Measurements from ENCODE around the gene ODAD2. TPM values are rescaled to one million over a fixed set of nuclear protein-coding genes. Genes with fewer than 3 reads are reported as not detected.

The ODAD2 gene
- total RNA-seq, 1 experiment from 2014 or later, result not detected

DNA sequence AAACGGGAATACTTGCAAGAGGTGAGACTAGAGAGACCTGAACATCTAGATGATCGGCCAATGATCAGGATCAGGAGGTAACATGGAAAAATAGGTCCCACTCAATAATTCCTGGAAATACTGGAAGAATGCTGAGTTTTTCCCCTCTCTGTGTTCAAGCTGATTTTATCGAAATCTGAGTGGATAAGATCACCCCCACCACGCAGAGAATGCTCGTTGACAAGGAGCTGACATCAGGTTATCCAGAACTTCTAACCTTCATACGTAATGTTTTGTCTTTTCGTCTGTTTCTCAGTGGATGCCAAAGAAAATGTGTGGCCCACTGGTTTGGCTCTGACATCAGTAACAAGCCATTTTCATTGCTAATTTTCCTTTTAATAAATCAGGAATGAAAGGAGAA is 194.7 kb downstream of the ODAD2 start:
- no TSS peak for BruUV-seq (replicated peaks)
- intact Hi-C loops (cut with micrococcal nuclease; ENCODE audit: unreplicated experiment) (no loop called here), in situ Hi-C loops (cut with HindIII; ENCODE audit: low pct_unique_long_range_greater_than_20kb, low sequenced_read_pairs) (no loop called here)

DNA sequence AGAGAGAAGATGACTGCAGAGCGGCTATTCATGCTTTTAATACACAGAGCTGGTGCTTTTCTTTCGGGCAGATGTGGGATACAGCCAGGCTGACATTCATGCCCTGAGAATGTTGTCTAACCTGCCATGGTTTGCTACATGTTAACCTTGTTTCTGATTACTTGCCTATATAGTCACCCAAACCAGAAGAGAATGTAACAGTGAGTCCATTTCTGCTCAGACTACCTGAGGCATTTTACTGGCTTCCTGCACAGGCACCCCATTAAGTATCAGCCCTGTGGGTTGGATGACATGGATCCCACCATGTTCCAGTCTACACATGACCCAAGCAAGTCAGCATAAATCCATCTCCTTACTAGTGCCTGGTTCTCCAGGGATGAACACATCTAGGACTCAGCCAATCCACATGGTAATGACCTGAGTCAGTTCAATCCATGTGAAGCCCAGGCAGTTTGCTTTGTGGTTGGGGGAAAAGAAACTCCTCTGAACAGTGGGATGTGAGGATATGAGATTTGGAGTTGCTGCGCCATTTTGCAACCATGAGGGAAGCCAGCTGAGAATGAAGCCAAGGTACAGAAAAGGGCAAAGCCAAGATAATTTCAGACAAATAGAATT is 197.6 kb downstream of the ODAD2 start:
- in situ Hi-C loops (cut with HindIII; ENCODE audit: low pct_unique_long_range_greater_than_20kb, low sequenced_read_pairs), result no loop called here
- Histone ChIP-seq H3K9me3 (ENCODE audit: control insufficient read depth, insufficient read depth, low read depth, low read length) (no peaks in the 10 kb centered on the region), H3K27ac (ENCODE audit: low read length) (no peak overlapping the region), H3K4me1 (ENCODE audit: control insufficient read depth, insufficient read depth, low read length) (no peaks in the 10 kb centered on the region), H3K27me3 (ENCODE audit: control insufficient read depth, insufficient read depth, low read length) (no peaks in the 10 kb centered on the region), H3K36me3 (ENCODE audit: control insufficient read depth, insufficient read depth, low read length) (no peaks in the 10 kb centered on the region), H3K4me3 (ENCODE audit: low read depth in 2 of 2, low read length in 2 of 2) (no peak overlapping the region)
- intact Hi-C loops (cut with micrococcal nuclease; ENCODE audit: unreplicated experiment), result no loop called here
- BruUV-seq (replicated peaks), result no TSS peak
- ATAC-seq (no peak), DNase-seq (ENCODE audit: low read depth, low spot score) (no peak)
- ChIA-PET CTCF (no interaction called here), POLR2A (no interaction called here)
- no peak for TF ChIP-seq POLR2AphosphoS5 (IDR thresholded peaks at IDR 0.05; ENCODE audit: low read depth, low read length)
- TF ChIP-seq SIN3A (IDR thresholded peaks at IDR 0.05; ENCODE audit: borderline replicate concordance, insufficient read depth, low read depth, low read length), result no peak
- TF ChIP-seq, protein P1, sequence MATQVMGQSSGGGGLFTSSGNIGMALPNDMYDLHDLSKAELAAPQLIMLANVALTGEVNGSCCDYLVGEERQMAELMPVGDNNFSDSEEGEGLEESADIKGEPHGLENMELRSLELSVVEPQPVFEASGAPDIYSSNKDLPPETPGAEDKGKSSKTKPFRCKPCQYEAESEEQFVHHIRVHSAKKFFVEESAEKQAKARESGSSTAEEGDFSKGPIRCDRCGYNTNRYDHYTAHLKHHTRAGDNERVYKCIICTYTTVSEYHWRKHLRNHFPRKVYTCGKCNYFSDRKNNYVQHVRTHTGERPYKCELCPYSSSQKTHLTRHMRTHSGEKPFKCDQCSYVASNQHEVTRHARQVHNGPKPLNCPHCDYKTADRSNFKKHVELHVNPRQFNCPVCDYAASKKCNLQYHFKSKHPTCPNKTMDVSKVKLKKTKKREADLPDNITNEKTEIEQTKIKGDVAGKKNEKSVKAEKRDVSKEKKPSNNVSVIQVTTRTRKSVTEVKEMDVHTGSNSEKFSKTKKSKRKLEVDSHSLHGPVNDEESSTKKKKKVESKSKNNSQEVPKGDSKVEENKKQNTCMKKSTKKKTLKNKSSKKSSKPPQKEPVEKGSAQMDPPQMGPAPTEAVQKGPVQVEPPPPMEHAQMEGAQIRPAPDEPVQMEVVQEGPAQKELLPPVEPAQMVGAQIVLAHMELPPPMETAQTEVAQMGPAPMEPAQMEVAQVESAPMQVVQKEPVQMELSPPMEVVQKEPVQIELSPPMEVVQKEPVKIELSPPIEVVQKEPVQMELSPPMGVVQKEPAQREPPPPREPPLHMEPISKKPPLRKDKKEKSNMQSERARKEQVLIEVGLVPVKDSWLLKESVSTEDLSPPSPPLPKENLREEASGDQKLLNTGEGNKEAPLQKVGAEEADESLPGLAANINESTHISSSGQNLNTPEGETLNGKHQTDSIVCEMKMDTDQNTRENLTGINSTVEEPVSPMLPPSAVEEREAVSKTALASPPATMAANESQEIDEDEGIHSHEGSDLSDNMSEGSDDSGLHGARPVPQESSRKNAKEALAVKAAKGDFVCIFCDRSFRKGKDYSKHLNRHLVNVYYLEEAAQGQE (IDR thresholded peaks at IDR 0.05; ENCODE audit: insufficient read depth in 1 of 2, low read depth in 2 of 2, low read length in 1 of 2), result no peak
- TF ChIP-seq, protein P2, sequence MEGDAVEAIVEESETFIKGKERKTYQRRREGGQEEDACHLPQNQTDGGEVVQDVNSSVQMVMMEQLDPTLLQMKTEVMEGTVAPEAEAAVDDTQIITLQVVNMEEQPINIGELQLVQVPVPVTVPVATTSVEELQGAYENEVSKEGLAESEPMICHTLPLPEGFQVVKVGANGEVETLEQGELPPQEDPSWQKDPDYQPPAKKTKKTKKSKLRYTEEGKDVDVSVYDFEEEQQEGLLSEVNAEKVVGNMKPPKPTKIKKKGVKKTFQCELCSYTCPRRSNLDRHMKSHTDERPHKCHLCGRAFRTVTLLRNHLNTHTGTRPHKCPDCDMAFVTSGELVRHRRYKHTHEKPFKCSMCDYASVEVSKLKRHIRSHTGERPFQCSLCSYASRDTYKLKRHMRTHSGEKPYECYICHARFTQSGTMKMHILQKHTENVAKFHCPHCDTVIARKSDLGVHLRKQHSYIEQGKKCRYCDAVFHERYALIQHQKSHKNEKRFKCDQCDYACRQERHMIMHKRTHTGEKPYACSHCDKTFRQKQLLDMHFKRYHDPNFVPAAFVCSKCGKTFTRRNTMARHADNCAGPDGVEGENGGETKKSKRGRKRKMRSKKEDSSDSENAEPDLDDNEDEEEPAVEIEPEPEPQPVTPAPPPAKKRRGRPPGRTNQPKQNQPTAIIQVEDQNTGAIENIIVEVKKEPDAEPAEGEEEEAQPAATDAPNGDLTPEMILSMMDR (IDR thresholded peaks at IDR 0.05), result no peak
- no peak for TF ChIP-seq TCF7L2 (IDR thresholded peaks at IDR 0.05; ENCODE audit: low read depth, low read length)

More for the DNA sequence above, 194.7 kb downstream of the ODAD2 start:
- POLR2A ChIA-PET, result no interaction called here
- no peaks in the 10 kb centered on the region for H3K27me3 ChIP-seq (ENCODE audit: control insufficient read depth, insufficient read depth, low read length)
- ATAC-seq (no peak), DNase-seq (ENCODE audit: low read depth, low spot score) (no peak)
- no peak overlapping the region for H3K27ac ChIP-seq (ENCODE audit: low read length)
- CTCF ChIA-PET, result no interaction called here
- H3K36me3 ChIP-seq (ENCODE audit: control insufficient read depth, insufficient read depth, low read length), result no peaks in the 10 kb centered on the region
- no peaks in the 10 kb centered on the region for H3K9me3 ChIP-seq (ENCODE audit: control insufficient read depth, insufficient read depth, low read depth, low read length)
- TF ChIP-seq, protein P2 (IDR thresholded peaks at IDR 0.05), result no peak
- no peak overlapping the region for H3K4me3 ChIP-seq (ENCODE audit: low read depth in 2 of 2, low read length in 2 of 2)
- H3K4me1 ChIP-seq (ENCODE audit: control insufficient read depth, insufficient read depth, low read length), result no peaks in the 10 kb centered on the region
